HG03521 (cell line): ENCODE data around the gene DNAJC15.

Experiments
- ATAC-seq: cut with Tn5 transposase; IDR thresholded peaks from one replicate; pipeline ENCODE4 v1.9.1; 2021; ENCODE audit warnings: mild to moderate bottlenecking, moderate library complexity; ENCODE audit not compliant: unreplicated experiment

DNAJC15 gene

DNA sequence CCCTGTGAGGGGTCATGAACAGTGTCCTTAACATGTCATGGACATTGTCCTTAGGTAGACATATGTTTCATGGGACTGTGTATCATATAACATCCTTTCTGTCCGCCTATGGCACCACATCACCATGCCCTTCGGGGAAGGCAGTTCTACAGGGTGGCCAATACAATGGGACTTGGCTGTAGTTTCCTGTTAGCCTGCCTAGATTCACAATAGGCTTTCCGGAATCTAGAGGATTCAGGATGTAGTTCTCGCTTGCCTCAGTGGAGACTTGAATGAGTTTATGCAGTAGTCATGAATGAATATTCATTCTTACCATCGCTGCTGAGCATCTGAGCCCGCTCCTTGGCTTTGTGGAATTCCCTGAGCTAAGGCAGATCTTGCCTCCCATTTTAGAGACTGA, 100.5 kb downstream of the DNAJC15 start:
- no peak for ATAC-seq

DNA sequence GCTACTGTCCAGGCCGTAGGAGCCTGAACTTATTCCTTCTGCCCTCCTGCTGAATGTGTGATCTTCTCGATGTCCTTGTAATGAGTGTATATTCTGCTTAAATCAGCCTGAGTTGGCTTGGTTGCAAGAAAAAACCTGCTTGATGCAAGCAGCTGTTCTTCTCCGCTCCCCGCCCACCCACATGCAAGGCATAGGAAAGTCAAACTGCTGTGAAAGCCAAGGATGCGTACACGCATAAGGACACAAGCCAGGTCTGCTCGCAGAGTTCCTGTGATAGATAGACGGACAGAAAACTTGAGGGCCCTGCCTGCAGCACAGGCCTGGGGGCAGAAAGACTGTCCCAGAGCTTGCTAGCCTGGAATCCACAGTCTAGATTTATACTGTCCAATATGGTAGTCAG, 101.1 kb downstream of the DNAJC15 start:
- ATAC-seq, result no peak

DNA sequence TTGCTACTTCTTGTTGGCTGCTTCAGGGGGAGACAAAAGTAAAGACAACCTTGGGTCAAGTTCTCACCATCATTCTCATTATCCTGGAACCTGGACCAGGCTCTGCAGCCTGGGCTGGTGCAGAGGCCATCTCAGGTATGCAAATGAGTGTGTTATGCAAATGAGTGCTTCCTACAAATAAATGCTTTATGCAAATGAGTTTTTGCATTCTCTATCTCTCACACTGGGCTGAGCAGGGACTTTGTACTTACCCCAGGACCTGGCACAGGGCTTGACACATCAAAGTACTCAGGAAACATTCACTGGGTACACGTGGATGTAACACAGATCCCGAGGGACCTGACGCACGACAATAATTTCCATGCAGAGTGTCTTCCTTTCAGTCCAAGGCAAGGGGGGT, 103.0 kb downstream of the DNAJC15 start:
- no peak for ATAC-seq

DNA sequence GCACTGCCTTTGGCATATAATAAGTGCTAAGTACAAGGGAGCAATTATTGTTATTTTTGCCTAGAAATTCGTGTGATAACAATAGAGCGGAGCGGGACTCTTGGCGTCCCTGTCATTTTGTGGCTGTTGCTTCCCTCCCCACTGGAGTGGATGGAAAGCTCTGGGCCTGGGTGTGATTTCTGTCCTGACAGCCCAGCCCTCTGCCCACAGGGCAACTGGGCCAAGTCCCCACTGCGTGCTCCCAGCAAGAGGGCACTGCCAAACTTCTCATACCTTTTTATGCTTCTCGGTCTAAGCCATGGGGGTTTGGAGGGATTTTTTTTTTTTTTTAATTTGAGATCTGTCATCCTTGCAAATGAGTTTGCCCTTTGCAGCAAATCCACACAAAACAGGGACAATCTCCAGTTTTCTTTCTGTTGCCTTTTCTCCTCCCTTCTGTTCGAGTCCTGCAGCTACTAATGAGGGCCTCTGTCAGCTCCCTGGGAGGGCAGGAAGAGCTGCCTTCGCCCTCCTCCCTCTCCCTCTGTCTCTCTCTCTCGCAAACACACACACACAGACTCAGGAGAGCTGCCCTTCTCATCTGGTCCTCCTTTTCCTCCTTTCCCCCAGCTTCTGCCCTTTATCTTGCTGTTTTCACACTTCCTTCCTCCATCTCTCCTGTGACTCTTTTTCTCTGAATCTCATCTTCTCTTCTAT, 103.9 kb downstream of the DNAJC15 start:
- no peak for ATAC-seq

DNA sequence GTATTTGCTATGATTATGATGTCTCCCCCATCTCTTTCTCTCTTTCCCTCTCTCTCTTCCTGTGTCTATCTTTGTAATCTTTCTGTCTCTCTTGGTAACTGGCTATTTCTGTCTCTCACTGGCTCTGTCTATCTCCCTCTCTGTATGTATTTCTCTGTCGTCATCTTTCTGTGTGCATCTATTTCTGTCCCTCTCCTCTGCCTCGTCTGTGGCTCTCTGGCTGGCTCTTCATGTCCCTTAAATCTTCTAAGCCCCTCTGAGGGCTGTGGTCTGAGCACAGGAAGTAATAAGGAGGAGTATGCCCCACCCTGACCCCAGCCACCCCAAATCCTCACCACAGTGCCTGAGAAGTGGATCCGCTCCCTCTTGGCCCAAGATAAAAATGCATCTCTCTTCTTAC, 104.4 kb downstream of the DNAJC15 start:
- no peak for ATAC-seq

DNA sequence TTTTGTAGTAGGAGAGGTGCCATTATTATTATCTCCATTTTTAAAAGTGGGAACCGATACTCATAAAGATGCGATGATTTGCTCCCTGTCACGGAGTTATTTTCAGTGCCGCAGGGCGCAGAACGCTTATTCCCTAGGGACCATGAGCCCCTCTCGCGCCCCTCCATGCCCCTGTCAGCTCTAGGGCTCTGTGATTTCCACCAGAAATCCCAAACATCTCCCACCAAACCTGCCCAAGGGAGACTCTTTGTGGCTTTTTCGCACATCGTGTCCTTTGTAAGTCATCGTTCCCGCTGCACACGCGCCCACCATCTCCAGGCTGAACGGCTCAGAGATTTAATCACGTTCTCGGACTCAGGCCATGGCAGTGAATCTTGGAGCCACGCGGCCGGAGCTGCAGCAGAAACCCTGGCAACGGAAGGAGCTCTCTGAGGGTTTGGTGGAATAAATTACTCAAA, 105.1 kb downstream of the DNAJC15 start:
- no peak for ATAC-seq

DNA sequence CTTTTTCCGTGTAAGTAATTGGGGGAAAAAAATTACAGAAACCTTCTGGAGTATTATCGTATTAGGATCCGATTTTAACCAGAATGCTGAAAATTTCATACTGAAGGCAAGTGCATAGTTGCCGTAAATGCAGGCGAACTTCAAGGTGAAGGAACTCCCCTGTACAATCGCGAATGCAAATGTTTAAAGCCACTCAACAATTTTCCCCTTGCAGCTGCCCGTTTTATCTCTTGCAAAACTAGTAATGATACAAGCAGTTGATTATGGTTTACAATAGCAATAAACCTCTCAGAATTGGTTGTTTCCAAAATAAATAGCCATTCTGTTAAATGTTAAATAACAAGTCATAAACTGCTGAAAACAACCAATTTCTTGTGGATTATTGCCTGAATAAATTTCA, 105.7 kb downstream of the DNAJC15 start:
- ATAC-seq, result no peak

DNA sequence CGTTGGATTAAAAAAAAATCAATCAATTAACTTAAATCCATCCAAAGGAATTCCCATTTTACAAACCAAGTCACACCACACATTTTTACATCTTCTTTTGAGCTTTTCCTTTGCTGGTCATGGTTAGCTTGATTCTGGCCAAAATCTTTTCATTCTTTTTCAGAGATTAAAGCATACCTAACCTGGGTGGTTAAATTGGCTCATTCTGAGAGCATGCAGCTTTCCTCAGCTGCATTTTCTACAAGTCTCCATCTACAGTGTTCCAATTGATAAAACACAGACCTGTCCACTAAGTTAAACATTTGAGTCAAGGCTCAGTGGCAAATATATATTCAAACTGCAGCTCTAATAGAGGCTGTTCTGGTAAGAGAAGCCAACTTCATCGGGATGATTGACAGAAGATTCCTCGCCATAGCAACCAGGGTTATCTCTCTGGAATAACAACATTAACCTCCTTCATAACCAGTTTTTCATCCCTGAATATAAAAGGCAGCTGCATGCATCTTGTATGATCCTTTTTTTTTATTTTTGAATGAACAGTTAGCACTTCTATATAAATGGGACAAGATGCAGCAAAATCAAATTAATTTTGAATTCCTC, 106.2 kb downstream of the DNAJC15 start:
- no peak for ATAC-seq

DNA sequence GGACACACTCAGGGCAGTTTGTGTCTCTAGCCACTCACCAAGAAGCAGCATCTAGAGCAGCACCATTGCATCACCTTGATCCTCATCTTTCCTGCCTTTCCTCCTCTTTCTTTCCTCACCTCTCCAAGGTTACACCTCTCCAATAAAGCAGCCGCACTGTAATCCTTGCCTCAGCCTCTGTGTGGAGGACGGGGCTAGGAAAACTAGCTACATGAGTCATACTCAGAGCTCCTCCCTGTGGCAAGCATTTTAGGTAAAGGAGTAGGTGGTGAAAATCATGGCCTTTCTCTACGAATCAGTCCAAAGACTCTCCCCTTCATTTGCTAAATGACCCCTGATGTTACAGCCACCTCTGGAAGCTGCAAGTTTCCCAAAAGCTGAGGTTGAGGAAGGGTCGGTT, 108.9 kb downstream of the DNAJC15 start:
- no peak for ATAC-seq

DNA sequence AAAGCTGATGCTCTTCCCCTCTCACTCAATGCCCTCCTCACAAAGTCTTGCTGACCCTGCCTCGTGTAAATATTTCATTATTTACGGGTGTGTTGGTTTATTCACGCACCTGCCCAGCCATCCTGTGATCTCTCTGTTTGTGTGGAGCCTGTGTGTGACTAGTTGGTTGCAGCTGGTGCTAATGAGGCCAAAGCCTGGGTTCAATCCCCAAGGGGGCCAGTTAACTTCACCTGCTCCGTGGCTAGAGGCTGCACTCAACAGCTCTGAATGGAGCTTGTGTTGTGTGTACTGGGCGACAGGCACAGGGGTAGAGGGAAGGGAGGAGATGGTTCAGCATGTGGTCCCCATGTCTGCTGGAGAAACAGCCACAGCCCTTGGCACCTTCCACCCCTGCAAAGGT, 109.5 kb downstream of the DNAJC15 start:
- ATAC-seq, result no peak

DNA sequence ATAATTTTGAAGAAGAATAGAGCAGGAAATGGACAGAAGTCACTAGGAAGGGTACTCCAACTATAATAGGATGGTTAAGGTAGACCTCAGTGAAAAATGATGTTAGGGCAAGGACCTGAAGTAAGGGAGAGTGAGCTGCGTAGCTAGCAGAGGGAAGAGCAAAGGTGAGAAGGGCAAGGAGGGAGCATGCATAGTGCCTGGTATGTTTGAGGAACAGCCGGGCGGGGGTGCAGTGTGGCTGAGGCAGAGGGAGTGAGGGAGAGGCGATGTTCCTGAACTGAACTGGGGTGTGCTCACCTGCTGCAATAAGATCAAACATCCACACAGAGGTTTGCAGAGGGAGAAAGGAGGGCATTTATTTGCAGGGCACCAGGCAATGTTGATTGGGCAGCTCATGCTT, 110.4 kb downstream of the DNAJC15 start:
- ATAC-seq, result no peak

DNA sequence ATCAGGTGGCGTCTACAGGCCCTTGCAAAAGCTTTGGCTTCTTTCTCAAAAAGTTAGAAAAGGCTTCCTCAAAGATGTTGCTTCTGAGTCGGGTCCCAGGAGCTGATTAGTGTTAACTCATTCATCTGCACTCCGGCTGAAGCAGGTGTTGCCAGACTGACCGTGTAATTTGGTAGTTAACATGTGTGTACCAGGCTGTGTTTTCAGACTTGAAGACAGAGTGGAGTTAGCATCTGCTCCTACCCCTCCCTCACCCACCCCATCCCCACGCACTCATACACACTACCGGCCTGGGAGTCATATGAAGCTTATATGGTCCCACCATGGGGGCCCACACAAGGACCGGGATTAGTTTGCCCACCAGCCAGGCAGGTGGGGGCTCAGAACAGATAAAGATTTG, 111.5 kb downstream of the DNAJC15 start:
- ATAC-seq, result no peak

DNA sequence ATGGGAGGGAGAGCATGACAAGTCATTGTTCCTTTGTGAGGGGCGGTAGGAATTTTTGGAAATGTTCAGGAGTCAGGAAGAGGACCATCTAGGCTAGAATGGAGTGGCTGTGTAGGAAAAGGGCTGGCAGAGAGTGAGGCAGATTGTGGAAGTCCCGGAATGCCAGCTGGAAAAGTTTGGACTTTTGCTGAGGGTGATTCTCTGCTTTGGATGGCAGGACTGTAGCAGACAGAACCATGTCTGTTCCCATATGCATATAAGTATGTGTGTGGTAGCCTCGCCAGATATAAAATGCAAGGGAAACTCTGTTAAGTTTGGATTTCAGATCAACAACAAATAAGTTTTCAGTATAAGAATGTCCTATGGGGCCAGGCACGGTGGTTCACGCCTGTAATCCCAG, 112.1 kb downstream of the DNAJC15 start:
- ATAC-seq, result no peak

DNA sequence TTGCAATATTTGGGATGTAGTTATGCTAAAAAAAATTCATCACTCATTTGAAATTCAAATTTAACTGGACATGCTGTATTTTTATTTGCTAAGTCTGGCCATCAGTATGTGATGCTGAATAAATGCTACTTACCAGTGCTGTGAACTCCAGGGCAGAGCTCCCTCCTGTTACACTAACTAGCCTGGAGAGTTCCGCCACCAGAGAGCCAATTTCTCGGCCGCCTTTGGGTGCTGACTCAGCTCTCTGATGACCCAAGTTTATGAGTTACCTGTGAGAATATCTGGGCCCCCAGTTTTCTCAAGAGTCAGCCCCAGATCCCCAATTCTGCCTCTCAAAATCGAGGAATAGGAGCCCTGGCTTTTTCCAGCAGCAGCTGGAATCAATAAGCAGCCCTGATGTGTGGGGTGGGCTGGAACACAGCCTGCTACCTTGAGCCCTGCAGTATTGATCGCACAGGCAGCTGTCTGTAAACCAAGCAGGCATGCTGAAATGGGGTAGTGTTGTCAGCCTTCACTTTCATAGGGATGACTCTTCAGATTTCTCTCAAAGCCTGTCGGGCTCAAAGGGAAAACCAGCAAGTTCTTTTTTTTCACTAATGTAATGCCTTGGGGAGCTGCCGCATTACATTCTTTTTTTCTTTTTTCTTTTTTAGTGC, 113.7 kb downstream of the DNAJC15 start:
- no peak for ATAC-seq

DNA sequence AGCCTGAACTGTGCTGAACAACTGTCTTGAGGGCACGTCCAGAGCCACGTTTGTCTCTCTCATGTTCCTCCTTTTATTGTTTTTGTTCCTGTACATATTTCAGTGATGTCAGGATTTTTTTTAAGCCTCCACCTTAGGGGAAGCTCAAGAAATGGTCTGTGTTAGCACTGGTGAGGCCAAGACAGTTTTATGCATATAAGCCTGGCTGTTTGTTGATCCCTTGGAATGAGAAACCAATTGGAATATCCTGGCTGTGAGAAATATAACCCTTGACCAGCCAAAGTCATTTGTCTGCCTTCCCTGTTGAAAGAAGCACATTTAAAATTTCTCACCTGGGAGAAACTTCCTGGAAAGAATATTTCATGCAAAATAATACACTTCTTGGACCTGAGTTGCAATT, 115.8 kb downstream of the DNAJC15 start:
- no peak for ATAC-seq

DNA sequence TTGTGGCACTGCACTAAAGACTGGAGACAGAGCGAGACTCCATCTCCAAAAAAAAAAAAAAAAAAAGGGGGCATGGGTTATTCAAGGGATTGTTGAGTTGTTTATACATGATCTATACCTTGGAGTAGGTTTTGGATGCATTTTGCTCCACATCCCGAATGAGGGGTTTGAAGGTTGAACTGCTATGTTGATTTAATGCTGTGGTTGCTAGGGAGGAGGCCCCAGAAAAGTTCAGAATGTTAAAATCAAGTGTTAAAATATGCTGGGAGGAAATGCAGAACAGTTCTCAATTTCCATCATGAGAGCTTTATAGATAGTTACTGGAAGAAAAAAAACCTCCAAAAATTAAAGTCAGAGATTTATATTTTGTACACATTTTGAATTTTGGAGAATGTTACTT, 116.5 kb downstream of the DNAJC15 start:
- no peak for ATAC-seq

DNA sequence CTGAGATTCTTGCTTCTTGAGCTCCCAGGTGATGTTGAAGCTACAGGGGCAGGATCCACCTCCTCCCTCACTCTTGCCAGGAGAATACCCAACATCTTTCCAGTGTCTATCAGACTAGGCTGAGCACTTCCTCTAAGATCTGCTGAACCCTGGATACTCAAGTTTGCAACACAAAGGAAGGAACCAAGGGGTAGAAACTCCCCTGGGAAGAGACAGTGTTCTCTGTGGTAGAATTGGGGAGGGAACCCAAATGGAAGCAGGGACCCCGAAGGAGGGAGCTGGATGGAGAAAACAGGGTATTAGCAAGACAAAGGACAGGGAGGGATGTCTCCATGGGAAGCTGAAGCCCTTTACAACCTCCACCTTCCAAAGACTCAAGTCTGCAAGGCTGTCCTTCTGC, 117.6 kb downstream of the DNAJC15 start:
- ATAC-seq, result no peak

DNA sequence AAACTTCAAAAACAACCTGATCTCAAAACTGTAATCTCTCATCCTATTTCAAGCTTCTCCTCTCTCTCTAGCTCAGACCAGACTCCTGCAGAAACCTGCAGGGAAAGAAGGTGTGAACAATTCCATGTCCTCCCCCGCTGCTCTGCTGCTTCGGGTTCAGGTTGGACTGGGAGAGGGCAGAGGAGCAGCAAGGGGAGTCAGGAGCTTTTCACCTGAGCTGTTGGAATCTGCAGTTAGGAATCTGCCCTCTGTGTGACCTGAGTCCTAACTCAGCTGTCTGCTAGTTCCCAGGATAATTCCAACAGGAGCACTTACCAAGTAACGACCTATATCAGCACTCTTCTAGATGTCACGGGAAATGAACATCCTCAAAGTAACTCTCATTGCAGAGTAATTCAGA, 118.3 kb downstream of the DNAJC15 start:
- no peak for ATAC-seq

DNA sequence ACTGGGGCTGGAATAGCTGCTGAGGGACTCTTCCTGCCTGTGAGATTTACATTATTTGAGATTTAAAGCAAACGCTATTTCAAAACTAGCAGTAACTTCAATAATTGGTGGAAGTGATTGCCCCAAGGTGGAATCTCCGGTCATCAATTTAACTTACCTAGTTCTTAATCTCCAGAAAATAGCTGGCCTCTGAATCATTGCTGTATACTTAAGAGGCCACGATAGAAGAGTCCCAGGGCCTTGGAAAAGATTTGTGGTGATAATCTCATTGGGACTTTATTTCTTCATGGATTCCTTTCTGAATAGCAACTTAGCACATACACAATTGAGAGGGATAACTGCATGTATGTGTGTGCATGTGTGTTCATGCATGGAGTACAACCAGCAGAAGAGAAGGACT, 120.2 kb downstream of the DNAJC15 start:
- no peak for ATAC-seq

DNA sequence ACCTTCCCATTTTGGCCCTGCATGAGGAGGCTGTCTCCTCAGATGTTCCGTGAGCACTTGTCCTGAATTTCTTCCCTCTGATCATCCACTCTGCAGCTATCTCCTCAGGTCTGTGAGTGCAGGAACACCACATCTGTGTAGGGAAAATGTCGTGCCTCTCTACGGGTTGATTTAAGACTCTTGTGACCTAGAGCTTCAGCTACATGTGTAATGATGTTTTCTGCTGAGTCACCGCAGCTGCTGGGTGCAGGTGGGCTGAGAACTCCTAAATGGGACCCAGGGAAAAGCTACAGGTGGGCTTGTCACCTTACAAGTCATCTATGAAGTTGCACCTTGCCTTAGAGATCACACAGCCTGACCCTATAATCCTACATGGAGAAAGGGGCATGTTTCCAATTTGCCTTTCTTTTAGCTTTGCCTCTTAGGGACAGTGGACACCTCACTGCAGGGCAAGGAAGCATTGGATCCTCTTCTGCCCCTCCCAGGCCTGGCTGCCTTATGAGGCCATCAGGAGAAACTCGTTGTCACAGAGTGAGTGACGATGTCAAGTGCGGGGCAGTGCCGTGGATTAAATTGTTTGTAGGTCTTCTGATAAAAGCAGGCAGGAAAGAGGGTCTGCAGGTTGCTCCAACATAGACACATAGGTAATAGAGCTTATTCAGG, 122.3 kb downstream of the DNAJC15 start:
- ATAC-seq, result no peak

DNA sequence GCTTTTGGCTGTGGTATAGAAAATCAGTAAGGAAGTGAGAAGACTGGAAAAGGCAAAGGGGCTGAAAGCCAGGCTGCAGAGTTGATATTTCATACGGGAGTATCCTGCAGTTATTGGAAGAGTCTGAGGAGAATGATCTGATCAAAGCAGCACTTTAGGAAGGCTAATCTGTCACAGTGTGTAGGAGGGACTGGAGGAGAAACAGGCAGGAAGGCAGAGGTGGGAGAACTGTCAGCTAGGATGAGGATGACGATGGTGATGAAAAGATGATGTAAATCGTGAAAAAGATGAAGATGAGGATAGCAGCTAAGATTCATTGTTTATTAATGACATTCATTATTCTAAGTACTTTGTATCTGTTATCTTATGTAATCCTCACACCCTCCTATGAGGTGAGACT, 123.0 kb downstream of the DNAJC15 start:
- no peak for ATAC-seq
